ENCODE measurements around the gene MAP3K4.
A peak's percentile ranks its signal among the peaks of the same experiment; 100 is the strongest.
"Not testable (repeated sequence)": the region's sequence is repeated elsewhere in the genome, so short reads cannot be mapped to it uniquely, and the experiment has no call there.

The MAP3K4 gene

DNA sequence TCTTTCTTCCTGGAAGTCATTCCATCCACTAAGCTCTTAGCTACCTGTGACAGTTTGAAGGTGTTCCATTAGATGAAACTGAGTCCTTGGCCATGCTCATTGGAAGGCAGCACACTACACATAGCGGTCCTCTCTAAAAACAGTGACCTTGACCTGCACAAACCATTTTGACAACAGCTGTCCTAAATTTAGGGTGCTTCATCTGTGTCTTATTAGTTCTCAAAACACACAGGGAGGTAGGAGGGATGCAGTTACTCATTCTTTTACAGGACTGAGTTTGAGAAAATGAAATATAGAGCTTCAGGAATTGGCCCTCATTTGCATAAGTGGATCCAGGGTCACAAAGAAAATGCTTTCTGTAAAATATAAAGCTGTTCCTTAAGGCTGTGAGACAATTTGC is 20.4 kb upstream of the MAP3K4 start:
- no peak for DNase-seq

GRCh38 chr6:160972111-160972510 is 19.5 kb upstream of the MAP3K4 start:
- no peak for DNase-seq

GRCh38 chr6:160972594-160972993 is 19.0 kb upstream of the MAP3K4 start:
- not testable (repeated sequence) for DNase-seq

GRCh38 chr6:160973311-160974250 is 18.0 kb upstream of the MAP3K4 start:
- DNase-seq: no peak

DNA sequence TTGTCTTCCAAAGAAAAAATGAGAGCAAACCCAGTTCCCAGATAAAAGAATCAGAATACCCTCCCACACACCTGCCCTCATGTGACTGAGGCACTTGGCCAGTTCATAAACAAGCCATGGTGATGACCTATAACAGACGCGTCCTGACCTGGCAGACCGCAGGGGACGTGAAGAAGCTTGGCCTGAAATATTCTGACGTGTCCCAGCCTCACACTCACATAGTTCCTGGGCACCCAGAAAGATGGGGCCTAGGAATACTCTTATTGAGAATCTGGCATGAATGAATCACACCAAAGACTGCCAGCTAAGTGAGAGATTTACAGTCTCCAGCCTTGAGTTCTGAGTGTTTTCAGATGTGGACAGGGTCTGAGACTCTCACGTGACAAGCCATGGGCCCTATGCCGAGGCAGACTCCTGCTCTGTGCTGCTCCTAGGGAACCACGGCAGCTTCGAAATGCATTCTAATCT is 17.2 kb upstream of the MAP3K4 start:
- no peak for DNase-seq

- DNase-seq: no peak
These were observed 16.4 kb upstream of the MAP3K4 start for GRCh38 chr6:160975162-160975561.

GRCh38 chr6:160975961-160976360 is 15.6 kb upstream of the MAP3K4 start:
- not testable (repeated sequence) for DNase-seq

DNA sequence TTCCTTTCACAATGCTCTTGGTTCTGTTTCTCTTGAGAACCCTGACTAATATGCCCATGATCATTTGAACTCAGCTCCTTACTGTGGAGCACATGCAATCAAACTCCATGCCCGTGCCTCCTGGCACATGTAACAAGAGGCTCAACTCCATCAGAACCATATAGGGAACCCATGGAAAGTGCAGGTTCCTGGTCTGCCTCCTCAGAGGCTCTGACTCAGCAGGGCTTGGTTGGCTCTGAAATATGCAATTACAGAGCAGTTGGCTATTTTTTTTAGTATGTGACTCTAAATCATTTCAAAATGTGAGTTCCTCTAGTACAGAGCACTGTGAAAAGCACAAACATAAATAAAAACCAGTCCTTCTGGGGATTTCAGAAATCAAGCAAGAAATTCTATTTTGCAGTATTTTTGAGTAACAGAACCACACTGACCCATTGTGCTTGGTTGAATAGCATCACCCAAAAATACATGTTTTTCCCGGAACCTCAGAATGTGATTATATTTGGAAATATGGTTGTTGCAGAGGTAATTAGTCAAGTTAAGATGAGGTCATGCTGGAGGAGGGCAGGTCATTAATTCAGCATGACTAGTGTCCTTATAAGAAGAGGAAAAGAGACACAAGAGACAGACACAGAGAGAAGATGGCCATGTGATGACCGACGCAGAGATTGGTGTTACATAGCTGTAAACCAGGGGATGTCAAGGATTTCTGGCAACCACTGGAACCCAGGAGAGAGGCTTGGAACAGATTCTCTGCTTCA is 13.2 kb upstream of the MAP3K4 start:
- peak; percentile 33 to 69 for DNase-seq

GRCh38 chr6:160979061-160979708 is 12.4 kb upstream of the MAP3K4 start:
- peak; percentile 50 to 60 for DNase-seq

DNA sequence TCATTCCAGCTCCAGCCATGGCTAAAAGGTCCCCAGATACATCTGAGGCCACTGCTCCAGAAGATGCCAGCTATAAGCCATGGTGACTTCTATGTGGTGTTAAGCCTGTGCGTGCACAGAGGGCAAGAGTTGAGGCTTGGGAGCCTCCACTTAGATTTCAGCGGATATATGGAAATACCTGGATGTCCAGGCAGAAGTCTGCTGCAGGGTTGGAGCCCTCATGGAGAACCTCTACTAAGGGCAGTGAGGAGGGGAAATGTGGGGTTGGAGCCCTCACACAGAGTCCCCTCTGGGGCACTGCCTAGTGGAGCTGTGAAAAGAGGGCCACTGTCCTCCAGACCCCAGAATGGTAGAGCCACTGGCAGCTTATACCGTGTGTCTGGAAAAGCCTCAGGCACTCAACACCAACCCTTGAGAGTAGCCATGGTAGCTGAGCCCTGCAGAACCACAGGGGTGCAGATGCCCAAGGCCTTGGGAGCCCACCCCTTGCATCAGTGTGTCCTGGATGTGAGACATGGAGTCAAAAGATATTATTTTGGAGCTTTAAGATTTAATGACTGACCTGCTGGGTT is 8.1 kb upstream of the MAP3K4 start:
- not testable (repeated sequence) for DNase-seq

DNA sequence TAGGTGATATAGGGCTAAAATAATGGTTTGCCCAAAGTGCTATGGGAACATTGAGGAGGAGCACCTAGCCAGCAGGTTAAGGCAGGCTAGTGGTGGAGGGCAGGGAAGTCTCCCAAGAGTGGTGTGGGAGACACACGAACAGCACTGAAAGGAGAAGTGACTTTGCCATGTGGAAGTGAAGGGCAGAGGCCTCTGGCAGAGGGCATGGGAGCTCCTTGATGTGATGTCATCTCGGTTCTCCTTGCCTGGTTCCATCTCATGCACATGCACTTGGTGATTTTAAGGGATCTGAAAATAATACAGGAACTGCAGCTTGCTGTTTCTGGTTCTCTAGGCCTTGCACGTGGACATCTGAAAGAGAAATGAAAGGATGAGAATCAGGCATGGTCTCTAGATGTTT is 4.7 kb upstream of the MAP3K4 start:
- peak; percentile 69 to 90 for DNase-seq

DNA sequence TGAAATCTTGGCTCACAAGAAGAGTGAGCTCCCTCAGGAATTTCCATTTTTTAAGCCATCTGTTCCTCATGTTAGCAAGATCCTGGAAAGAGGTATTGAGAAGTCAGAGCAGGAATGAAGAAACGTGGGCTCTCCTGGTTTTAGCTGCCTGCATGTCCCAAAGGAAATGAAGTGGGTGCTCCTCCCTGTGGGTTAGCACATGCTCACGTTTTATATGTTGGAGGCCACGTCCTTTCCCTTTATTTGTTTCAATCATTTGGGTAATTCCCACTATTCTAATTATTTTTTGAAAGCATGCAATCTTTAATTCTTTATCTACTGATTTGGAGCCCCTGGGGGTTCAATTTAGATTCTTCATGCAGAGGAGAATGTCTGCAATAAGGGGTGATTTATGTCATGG is 4.3 kb upstream of the MAP3K4 start:
- no peak for DNase-seq

DNA sequence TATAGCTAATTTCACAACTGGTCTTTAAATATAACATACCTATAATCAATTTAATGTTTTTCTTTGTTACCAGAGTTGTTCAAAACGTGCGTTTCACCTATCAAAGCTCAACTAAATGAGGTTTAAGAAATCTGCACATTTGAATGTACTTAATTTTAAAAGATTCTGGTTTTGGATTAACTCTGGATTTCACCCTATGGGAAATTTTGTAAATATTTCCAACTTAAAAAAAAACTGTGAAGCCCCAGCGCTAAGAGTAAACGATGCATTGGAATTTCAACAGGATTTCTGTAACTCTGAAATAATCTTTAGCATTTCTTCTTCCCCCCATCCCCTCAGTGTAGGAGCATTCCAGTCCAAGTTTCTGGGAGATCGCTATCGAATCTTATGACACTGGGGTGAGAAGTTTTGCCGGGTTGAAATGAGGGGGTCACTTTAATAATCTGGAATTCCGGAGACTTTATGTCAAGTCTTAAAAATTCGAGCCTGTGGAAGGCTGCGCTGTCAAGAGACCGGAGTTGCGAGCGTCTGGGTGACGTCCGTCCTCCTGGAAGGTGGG is 643 bp upstream of the MAP3K4 start:
- peak; percentile 48 to 68 for DNase-seq

DNA sequence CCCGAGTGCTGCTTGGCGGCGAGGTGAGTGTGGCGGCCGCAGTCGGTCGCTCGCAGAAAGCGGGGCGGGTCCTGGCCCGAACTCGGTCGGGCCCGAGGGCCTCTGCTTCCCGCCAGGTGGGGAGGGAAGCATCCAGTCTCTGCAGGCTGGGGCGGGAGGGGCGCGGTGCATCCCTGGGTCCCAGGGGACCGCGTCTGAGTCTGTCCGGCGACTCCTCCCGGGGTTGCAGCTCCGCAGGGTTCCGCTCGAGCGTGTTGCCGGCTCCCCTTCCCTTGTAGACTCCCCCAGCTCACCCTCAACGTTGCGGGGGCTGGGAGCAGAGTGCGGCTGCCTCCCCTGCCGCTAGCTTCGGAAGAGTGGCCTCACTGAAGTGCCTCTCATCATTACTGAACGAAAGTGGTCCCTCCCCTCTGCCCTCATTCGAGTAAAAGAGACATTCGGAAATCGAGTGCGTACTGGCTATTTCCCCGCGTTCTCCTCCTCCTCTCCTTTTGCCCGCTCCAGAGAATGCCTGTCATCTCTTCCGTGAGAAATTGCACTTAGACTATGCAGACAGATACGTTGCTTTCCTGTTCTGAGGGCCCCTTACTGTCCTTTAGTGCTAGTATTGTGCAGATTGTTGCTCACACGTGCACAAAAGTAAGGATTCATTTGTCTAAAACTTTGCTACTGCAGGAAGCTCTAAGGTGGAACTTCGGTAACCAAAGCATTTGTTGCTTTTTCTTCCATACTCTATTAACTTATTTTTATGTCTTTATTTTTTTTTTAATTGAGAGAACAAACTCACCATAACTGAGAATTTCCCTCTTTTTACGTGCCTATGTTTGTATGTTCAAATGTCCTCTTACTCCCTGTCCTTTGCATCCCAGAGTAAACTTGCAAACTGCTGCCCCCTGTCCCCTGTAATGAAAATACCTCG is 751 bp downstream of the MAP3K4 start:
- peak; percentile 35 to 56 for DNase-seq

GRCh38 chr6:160992980-160993314 is 1.4 kb downstream of the MAP3K4 start:
- no peak for DNase-seq

DNA sequence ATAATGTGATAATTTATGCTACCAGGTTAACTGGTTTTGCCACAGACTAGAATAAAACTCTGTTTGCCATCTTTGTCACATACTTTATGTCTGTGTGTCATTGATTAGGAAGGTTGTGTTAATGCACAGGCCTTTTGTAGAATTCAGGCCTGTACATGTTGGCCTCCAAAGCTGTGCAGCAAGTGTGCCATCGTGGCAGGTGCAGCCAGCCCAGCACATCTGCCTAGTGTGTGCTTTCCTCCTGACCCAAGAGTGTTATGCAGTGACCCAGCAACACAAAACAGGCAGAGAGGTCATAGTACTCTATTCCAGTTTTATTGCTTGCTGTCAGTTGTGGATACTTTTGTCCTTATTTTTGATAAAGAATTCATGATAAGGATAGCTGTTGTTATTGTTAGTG is 3.7 kb downstream of the MAP3K4 start:
- DNase-seq: no peak

- peak; percentile 30 to 60 for DNase-seq
These were observed 4.6 kb downstream of the MAP3K4 start for GRCh38 chr6:160996131-160996601.

- no peak for DNase-seq
These were observed 6.6 kb downstream of the MAP3K4 start for GRCh38 chr6:160998217-160998616.

GRCh38 chr6:160998766-160999165 is 7.2 kb downstream of the MAP3K4 start:
- DNase-seq: no peak

GRCh38 chr6:160999516-160999915 is 7.9 kb downstream of the MAP3K4 start:
- DNase-seq: no peak

GRCh38 chr6:161000632-161001031 is 9.1 kb downstream of the MAP3K4 start:
- DNase-seq: no peak

All from inflammatory macrophage treated with lipopolysaccharide for 1 hour (primary cell).